ENCODE measurements around the gene APOBEC3B. TPM values are rescaled to one million over a fixed set of nuclear protein-coding genes. Genes with fewer than 3 reads are reported as not detected.
"Not testable (repeated sequence)": the region's sequence is repeated elsewhere in the genome, so short reads cannot be mapped to it uniquely, and the experiment has no call there.

Gene APOBEC3B
- total RNA-seq, 1 donor from 2014 or later, result 1.6 TPM

DNA sequence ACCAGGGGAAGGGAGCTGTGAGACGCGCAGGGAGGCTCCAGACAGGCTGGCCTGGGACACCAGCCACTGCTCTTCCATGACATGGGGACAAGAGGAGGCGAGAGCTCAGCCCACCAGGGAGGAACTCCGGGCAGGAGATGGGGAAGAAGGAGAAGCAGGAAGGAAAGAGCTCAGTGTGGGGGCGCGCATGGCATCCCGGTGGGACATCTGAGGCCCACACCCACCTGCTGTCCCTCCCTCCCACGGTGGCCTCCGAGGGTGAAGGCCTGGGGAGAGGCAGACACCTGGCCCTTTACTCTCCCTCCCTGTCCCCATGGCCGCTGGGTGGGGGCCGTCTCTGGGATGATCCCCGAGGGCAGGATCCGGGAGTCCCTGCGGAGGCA is 58.0 kb downstream of the APOBEC3B start:
- H3K27ac ChIP-seq (ENCODE audit: low read depth, low read length); H3K4me1 ChIP-seq (ENCODE audit: control insufficient read depth in 3 of 3, insufficient read depth in 3 of 3, low read length in 3 of 3): not testable (repeated sequence)
- H3K4me3 ChIP-seq (ENCODE audit: low read length in 3 of 3), result peak overlapping the region in 2 of 3 donors; percentile 49 to 64

DNA sequence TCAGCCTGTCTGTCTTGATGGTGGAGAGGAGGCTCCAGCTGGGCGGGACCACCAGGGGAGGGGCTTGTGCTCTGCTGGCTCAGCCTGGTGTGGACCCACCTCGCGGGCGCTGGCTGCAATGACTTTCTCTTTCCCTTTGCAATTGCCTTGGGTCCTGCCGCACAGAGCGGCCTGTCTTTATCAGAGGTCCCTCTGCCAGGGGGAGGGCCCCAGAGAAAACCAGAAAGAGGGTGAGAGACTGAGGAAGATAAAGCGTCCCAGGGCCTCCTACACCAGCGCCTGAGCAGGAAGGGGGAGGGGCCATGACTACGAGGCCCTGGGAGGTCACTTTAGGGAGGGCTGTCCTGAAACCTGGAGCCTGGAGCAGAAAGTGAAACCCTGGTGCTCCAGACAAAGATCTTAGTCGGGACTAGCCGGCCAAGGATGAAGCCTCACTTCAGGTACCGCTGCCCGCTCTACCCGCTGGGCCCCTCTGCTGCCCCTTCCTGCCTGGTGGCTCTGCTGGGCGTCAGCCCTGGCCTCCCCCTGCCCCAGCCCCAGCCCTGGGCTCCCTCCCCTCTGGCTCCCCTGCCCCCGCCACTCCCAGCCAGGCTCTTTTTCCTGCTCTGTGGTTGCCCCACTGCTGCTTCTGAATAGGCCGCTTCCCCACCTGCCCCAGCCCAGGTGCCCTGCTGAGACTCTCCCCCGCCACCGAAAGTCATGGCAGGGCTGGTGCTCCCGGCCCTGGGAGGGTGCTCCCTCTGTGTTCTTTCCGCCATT is 58.6 kb downstream of the APOBEC3B start, which contains the start of gene APOBEC3F:
TSS of gene APOBEC3F (plus strand) at position 327 of the 759 bp plus-strand sequence. CDS start at position 424, 97 bp downstream.
- peak within 1 kb of the TSS in 2 of 3 donors; percentile 50 to 74 for H3K9ac ChIP-seq (ENCODE audit: low read depth in 1 of 3, low read length in 3 of 3)
- not testable (repeated sequence) for H3K27me3 ChIP-seq (ENCODE audit: control insufficient read depth in 3 of 3, insufficient read depth in 3 of 3, low read length in 3 of 3); H3K36me3 ChIP-seq (ENCODE audit: control insufficient read depth in 3 of 3, insufficient read depth in 3 of 3, low read length in 3 of 3); H3K4me1 ChIP-seq (ENCODE audit: control insufficient read depth in 3 of 3, insufficient read depth in 3 of 3, low read length in 3 of 3); H3K9me3 ChIP-seq (ENCODE audit: control insufficient read depth in 3 of 3, low read length in 3 of 3); H3K27ac ChIP-seq (ENCODE audit: low read depth, low read length)
- peak within 1 kb of the TSS; percentile 62 to 66 (median 64) for H3K4me3 ChIP-seq (ENCODE audit: low read length in 3 of 3)

More for the DNA sequence above, 58.0 kb downstream of the APOBEC3B start:
- not testable (repeated sequence) for H3K27me3 ChIP-seq (ENCODE audit: control insufficient read depth in 3 of 3, insufficient read depth in 3 of 3, low read length in 3 of 3); H3K36me3 ChIP-seq (ENCODE audit: control insufficient read depth in 3 of 3, insufficient read depth in 3 of 3, low read length in 3 of 3); H3K9me3 ChIP-seq (ENCODE audit: control insufficient read depth in 3 of 3, low read length in 3 of 3); H3K9ac ChIP-seq (ENCODE audit: low read depth in 1 of 3, low read length in 3 of 3)

DNA sequence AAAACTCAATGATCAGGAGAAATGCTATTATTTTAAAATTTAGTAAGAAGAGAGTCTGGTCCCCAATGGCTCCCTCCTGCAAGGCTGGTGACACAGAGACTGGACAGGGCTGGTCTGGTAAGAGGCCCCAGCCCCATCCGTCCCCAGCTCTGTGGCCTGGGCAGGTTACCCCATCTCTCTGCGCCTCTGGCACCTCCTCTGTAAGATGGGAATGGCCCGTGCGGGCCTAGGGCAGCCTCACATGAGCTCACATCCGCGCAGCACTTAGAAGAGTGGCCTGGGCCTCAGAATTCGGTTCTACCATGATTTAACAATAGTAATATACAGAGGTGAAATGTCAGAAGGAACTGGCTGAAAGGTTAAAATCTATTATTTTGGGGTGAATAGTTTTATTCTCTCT is 59.8 kb downstream of the APOBEC3B start:
- no peak overlapping the region for H3K4me3 ChIP-seq (ENCODE audit: low read length in 3 of 3)
- H3K9me3 ChIP-seq (ENCODE audit: control insufficient read depth in 3 of 3, low read length in 3 of 3), result no peaks in the 10 kb centered on the region
- no peak overlapping the region for H3K27ac ChIP-seq (ENCODE audit: low read depth, low read length)
- no peak overlapping the region for H3K9ac ChIP-seq (ENCODE audit: low read depth in 1 of 3, low read length in 3 of 3)
- no peaks in the 10 kb centered on the region for H3K27me3 ChIP-seq (ENCODE audit: control insufficient read depth in 3 of 3, insufficient read depth in 3 of 3, low read length in 3 of 3)
- H3K4me1 ChIP-seq (ENCODE audit: control insufficient read depth in 3 of 3, insufficient read depth in 3 of 3, low read length in 3 of 3), result peaks cover 0 to 7% (median 0%) of the 10 kb centered on the region in 3 donors
- no peaks in the 10 kb centered on the region for H3K36me3 ChIP-seq (ENCODE audit: control insufficient read depth in 3 of 3, insufficient read depth in 3 of 3, low read length in 3 of 3)

Other genes starting within 250 kb of the APOBEC3B start
- gene SUN2, start 226.3 kb upstream of the APOBEC3B start, total RNA-seq, result 40.2 TPM
- gene DNAL4, start 188.2 kb upstream of the APOBEC3B start, total RNA-seq, result 12.0 TPM
- 1.6 TPM for gene NPTXR, start 138.3 kb upstream of the APOBEC3B start, total RNA-seq
- 19.3 TPM for gene CBX6, start 110.1 kb upstream of the APOBEC3B start, total RNA-seq
- gene APOBEC3A, start 24.7 kb upstream of the APOBEC3B start, total RNA-seq, result 0.52 TPM
- gene APOBEC3C, start 31.9 kb downstream of the APOBEC3B start, total RNA-seq, result 1.6 TPM
- gene APOBEC3D, start 38.8 kb downstream of the APOBEC3B start, total RNA-seq, result 0.52 TPM
- 1.0 TPM for gene APOBEC3F, start 58.5 kb downstream of the APOBEC3B start, total RNA-seq
- gene APOBEC3G, start 94.9 kb downstream of the APOBEC3B start, total RNA-seq, result 6.3 TPM
- gene APOBEC3H, start 114.9 kb downstream of the APOBEC3B start, total RNA-seq, result not detected
- gene CBX7, start 170.3 kb downstream of the APOBEC3B start, total RNA-seq, result 4.7 TPM